Activated effector memory CD4-positive, alpha-beta T cell treated with anti-CD3 and anti-CD28 coated beads, Interleukin-2, amount 50 U/mL, for 16 hours (primary cell): Measurements from ENCODE around the gene SNAPC4.

Source experiments
- DNase-seq: peaks from one replicate; pipeline ENCODE4 v3.0.0-alpha.2; 2020

The SNAPC4 gene

DNA sequence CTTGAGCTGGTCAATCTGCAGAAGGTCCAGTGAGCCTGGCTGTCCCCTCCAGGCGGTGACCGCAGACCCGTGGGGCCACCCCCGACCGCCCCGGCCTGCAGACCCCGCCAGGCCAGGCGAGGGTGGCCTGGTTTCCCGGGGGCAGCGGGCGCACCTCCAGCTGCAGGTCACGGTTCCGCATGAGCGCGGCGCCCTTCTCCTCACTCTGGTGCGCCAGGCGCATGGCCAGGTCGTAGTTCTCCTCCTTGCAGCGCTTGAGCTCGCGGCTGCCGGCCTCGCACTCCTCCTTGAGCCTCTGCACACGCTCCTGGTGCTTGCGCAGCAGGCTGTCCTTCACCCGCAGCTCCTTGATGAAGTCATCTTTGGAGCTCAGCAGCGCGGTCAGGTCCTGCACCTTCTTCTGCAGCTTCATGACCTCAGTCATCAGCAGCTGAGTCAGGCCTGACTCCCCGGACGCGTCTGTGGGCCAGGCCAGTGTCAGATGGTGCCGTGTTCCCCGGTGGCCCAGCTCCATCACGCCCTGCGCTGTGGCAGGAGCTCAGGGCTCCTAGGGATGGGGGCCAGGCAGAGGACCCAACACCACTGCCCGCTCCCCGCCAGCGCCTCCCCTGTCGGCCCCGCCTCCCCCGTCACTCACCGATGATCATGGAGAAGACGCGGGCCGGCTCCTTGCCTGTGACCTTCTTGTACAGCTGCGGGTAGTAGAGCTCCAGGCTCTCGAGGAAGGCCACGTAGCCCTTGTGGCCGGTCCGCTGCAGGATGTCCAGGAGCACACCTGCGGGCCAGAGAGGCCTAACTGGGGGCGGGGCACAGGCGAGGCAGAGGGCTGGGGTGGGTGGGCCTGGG lies 29.1 kb downstream of the SNAPC4 start:
- no peak for DNase-seq

DNA sequence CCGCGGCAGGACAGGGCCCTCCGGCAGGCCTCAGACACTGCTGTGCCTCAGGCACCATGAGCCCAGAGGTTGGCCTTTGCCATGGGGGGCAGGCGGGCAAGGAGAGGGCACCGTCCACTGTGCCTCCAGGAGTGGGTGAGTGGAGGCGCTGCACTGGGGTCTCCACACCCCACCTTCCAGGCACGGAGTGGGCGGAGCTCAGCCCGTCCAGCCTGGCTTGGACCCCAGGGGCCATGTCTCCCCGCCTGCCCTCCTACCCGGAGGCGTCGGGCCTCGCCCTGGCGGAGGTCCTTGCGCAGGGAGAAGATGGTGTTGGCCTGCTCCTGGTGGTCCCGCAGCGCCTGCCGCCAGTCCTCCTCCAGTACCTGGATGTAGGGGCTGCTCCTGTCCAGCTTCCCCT lies 29.9 kb downstream of the SNAPC4 start:
- DNase-seq = no peak

DNA sequence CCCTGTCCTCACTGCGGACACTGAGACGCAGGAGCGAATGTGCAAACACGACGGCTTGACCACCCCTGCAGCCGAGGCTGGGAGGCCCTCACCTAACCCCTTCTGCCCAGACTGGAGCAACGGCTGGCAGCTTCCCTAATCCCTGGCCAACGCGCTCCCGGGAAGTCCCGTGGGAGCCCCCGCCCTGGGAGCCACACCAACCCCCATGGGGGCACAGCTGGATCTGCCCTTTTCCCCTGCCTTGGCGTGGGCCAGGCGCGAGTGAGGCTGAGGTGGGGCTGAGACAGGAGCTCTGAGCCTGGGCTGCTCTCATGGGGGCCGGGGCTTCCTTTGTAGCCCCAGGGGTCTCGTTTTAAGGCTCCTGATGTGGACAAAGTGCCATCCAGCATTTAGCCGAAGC lies 31.8 kb downstream of the SNAPC4 start:
- no peak for DNase-seq

DNA sequence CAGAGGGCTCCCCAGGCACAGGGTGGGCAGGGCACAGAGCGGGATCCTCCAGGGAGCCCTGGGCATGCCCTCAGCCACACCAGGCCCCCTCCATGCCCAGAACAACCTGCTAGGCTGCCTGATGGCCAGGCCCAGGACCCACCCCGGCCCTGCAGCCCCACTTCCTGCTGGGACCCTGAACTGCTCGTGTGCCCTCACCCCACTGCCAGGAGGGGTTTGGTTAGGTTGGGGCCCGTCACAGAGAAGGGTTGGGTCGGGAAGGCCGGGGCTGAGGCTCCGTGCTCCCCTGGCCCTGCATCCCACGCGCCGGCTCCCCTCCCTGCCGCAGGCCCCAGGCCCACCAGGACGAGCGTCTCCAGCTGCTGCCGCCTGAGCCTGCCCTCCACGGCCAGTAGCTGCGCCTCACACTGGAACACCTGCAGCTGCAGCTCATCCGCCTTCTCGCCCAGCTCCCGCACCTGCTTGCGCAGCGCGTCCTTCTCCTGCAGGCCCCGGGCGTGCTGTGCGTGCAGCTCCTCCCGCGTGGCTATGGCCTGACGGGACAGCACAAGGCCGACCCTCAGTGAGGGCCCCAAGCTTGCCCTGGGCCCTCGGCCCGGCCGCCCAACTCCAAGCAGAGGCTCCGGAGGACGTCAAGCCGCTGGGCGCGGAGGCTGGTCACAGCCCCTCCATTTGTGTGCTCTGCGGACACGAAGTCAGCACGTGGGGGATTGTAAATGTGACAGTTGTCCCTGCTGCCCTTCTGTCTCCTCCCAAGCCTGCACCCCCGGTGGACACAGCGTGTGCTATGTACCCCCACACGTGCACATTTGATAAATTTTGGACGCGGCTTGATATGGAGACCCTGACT lies 32.4 kb downstream of the SNAPC4 start:
- DNase-seq = no peak

DNA sequence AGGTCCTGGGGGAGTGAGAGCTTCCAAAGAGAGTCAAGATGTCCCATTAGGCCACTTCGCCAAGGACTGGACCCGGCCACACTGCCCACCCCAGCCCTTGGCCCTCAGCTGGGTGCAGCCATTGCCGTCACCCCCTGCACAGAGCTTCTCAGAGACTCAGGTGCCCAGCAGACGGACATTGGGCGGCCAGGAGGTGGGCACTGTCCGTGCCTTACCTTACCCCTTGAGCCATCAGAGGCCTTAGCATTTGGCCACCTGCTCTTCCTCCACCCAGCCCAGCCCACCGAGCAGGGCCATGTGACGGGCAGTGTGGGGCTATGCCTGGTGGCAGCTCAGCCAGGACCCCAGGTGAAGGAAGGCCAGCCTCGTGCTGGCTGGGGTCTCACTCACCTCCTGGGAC lies 33.1 kb downstream of the SNAPC4 start:
- DNase-seq = no peak

DNA sequence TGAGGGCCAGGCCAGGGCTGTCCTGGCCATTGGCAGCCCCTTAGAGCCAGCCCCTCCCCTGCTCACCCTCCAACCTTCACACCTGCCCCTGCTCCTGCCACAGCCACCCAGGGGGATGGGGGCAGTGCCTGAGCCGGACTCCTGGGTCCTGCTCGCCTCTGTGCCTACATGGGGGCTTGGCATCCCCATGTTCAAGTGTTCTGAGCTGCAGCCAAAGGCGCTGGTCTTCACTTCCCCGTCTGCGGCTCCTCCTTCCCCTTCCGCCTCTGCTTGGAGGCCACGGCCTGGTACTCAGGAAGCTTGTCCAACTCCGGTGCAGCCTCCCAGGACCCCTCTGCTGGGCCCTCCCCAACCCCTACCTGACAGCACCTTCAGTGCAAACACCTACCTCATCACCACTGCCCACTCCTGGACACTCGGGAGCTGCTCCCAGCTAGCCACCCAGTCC lies 34.2 kb downstream of the SNAPC4 start:
- DNase-seq = no peak

DNA sequence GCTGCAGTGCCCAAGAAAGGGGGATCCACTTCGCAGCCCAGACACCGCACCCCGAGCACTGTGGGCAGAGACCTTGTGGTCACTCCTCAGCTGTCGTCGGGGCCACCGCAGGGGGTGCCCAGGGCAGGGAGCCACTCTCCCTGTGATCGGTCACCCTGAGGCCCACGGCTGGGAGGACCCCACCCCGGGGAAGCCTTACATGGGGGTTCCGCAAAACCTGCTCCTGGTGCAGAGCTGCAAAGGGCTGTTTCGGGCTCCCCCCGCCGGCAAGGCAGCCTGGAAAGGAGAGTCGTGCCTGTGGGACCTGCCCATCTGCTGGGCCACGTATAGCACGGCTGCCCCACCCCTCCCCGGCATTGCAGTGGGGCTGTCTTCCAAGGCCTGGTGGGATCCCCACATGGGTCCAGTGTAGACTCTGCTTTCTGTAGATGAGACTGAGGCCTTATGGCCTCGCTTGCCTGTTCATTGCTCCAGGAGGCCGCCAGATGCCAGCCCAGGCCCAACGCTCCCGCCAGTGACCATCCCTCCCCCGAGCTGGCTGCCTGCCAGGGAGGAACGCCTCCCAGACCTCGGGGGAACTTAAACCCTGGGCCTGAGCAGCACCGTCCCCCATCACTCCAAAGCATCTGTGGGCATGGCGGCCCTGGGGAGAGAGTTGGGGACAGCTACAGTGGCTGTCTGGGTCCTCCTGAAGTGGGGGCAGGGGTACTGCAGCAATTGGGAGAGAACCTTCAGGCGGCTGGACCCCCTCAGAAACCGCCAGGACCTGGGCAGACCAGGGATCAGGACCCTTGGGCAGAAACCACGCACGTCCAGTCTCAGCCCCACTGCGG lies 34.8 kb downstream of the SNAPC4 start:
- DNase-seq = no peak

DNA sequence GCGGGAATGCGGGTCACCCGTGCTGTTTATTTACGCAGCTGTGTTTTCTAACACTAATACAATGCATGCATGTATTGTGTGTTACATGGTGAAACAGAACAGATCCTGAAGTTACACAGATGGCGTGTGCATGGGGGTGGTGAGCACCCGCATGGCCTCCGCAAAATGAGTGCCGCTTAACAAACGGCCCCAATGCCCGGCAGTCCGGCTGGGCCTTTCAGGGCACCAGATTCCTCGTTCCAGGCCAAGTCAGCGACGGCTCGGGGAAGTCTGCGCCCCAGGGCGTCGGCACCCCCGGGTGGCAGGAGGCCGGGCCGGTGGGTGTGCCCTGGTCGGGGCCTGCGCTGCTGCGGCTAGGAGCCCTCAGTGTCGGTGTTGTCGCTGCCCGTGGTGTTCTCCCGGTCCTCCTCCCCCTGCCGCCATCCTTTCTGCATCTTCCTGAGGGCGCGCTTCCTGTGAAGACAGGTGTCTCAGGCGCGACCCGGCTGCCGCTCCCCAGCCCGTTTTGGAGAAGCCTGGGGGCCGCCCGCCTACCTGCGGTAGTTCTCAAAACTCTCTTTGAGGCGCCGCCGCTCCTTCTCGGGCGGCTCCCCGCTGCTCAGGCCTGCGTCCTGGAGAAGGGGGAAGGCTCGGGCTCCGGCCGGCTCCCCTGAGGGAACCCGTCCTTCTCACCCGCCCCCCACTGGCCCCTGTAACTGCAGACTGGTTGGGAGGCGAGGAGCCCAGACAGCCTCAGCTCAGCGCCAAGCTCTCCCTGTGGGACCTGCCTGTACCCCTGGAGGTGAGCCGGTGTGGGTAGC lies 35.8 kb downstream of the SNAPC4 start:
- DNase-seq = no peak

DNA sequence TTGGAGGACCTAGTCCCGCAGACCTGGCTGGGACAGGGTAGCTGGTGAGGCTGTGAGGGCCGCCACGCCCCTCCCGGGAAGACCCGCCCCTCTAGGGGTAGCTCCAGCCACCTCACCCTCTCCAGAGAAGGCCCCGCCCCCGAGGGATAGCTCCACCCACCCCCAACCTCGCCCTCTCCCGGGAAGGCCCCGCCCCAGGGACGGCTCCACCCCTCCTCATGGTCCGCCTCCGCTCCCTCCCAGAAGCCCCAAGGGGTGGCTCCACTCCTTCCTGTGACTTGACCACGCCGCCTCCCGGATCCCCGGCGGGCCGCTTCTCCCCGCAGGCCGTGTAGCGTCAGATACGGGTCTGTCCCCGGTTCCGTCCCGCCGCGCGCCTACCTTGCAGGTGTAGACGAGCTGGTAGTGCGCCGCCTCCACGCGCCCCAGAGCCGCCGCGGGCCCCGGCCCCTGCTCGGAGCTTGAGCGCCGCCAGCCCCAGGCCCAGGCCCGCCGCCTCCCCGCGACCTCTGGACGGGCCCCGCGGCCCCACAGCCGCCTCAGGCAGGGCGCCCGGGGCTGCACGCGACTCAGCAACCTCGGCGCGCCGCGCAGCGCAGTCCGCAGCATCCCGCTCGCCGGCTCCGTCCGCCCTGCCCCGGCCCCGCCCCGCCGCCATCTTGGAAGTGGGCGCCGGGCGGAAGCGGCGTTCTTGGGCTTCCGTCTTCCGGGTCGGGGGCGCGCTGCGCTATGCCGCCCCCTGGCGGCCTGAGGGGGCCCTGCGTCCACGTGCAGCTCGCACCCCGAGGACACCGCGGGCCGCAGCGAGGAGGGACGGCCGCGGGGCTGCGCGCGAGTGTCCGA lies 36.6 kb downstream of the SNAPC4 start, which contains the start of gene DNLZ:
Gene DNLZ, minus strand, starts transcription at position 639 of the 843 bp plus-strand sequence. Its CDS starts 30 bp downstream, at position 609.
- peak; percentile 97 for DNase-seq

DNA sequence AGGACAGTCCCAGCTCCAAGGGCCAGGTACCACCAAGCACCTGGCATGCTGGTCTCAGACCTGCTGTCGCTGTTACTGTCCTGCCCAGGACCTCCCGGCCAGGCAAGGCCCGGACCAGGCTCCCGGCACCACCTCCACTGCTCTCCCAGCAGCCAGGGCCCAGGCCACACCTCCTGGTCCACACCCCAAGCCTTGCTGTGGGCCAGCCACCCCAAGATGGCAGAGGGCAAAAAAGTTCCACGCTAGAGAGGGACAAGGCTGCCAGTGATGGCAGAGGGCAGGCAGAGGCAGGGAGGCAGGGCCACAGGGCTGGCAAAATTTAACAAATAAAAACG lies 37.6 kb downstream of the SNAPC4 start:
- no peak for DNase-seq

DNA sequence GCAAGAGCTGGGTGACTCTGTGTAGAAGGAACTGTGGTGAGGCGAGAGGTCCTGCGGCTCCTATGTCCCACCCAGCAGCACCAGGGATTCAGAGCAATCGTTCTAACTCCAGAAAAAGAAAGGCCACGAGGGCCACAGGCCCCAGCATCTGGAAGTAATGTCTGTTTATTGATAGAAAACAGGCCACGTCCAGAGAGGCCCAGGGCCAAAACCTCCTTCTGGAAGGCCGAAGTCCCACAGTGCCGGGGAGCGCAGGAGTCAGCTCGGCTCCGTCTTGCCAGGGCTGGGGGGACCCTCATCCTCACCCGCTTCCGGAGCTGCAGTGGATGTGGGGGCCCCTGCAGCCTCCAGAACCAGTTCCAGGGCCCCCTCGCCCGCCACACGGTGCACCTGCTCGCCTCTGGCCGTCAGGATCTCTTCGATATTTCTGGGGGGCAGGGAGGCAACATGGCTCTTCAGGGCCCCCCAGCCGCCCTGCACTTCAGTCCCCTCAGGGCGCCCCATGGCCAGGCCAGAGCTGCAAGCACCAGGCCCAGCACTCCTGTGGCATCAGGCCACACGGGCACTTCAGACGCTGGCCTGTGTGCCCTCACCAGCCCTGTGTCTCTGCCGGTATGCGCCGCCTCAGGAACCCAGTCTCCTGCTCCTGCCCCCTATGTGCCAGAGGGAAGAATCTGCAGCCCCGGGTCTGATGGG lies 38.1 kb downstream of the SNAPC4 start:
- no peak for DNase-seq

DNA sequence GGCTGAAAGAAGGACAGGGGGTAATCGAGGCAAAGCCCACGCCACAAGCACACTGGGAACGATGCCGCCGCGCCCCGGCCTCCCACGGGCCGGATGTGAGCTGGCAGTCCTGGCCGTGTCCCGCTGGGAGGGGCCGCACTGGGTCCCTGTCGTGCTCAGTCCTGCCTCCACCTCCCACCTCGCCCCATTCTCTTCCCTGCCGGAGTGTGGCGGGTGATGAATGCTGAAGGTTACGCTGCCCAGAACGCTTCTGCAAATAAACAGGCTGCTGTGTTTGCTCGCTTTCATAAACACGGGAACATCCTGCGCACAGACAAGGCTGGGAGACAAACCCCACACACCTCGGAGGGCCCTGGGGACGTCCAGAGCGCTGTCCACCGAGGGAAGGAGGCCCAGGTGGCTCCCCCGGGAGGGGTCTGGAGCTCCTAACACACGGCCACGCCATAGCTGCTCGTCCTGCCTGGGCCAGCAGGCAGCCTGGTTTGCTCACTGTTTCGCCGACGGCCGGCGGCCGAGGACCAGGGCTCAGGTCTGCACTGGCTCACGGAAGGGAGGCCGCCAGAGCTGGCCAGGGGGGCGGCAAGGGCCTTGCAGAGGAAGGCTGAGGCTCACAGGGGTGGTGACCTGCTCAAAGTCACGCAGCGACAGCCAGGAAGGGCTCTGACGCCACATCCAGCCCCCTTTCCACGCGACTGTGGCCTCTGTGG lies 38.8 kb downstream of the SNAPC4 start:
- DNase-seq = no peak

DNA sequence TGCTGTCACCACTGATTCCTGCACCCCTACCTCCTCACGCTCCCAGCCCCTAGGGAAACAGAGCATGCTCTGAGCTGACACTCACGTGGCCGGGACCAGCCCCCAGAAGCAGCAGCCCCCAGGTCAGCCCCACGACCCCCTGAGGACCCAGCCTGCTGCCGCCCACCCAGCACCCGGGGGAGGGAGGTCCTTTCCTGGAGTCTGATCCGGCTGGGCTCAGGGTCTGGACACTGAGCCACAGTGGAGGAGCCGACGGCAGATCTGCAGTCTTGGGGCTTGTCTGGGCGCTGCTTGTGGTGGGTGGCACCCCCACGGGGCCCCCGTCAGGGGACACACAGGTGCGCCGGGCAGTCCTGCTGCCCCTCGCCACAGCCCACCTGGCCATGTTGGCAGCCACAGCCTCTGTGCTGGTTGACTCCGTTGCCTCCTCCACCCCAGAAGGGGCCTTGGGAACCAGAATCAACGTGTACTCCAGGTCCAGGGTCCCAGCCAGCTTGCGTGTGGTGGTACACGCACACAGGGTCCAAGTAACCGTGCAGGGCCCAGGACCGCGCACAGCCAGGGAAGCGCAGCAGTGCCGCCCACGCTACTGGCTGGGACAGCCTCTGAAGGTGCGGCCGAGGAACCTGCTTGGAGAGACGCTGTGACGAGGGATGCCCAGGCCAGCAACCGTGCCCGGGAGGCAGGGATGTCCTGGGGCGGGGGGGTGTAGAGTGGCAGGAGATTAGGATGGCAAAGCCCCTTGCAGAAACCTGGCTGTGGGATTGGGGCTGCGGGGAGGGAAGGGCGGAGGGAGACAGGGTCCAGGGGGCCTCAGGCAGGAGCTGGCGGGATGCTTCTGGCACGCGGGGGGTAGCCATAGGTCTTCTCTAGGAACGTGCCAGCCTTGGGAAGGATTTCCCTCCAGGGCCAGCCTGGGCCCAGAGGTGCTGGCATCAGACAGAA lies 39.9 kb downstream of the SNAPC4 start:
- DNase-seq = no peak

DNA sequence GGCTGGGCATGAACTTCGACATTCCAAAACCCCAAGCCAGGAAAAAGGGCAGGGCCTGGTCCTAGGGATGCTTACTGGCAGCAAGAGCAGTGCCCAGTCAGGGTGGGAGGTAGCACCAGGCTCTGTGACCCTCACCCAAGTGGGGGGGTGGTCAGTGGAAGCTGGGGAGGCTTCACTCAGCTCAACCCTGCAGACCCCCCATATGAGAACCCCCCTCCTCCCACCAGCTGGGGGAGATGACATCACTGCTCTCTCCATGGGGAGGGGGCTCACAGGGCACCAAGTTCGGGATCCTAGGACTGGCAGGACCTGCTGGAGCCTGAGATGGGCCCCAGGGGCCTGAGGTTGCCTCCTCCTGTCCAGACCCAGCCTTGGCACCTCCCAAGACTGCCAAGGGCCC lies 41.1 kb downstream of the SNAPC4 start:
- DNase-seq = no peak

DNA sequence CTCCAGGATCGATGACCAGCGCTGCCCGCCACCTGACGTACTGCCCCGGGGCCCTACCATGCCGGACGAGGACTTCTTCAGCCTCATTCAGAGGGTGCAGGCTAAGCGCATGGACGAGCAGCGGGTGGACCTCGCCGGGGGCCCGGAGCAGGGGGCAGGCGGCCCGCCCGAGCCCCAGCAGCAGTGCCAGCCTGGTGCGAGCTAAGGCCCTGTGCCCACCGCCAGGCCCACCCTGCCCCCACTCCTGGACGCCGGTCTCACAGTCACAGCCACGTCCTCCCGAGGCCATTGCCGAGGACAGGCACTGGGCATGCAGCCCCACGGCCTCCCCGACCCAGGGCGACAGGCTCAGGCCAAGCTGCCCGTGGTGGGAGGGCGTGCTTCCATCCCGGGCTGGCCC lies 42.0 kb downstream of the SNAPC4 start:
- DNase-seq = no peak

DNA sequence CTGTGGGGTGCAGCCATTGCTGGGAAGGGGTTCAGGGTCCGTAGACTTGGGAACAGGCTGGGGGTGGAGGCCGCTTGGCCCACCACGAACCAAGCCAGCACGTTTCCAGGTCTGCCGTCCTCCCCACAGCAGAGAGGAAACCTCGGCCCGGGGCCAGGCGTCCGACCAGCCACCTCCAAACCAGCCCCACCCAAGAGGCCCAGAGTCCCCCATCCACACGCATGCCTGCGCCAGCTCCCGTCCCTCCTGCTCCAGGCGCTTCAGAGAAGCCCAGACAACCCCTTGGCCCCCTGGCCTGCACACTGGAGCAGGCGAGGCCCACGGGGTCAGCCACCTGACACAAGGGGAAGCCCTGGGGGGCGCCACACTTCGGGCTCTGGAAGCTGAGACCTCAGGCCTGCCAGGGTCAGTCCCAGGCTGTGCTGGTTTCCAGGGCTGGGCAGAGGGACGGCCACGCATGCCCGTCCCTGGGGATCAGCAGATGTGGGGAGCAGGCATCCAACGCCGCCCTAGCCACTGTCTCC lies 42.7 kb downstream of the SNAPC4 start:
- DNase-seq = no peak

DNA sequence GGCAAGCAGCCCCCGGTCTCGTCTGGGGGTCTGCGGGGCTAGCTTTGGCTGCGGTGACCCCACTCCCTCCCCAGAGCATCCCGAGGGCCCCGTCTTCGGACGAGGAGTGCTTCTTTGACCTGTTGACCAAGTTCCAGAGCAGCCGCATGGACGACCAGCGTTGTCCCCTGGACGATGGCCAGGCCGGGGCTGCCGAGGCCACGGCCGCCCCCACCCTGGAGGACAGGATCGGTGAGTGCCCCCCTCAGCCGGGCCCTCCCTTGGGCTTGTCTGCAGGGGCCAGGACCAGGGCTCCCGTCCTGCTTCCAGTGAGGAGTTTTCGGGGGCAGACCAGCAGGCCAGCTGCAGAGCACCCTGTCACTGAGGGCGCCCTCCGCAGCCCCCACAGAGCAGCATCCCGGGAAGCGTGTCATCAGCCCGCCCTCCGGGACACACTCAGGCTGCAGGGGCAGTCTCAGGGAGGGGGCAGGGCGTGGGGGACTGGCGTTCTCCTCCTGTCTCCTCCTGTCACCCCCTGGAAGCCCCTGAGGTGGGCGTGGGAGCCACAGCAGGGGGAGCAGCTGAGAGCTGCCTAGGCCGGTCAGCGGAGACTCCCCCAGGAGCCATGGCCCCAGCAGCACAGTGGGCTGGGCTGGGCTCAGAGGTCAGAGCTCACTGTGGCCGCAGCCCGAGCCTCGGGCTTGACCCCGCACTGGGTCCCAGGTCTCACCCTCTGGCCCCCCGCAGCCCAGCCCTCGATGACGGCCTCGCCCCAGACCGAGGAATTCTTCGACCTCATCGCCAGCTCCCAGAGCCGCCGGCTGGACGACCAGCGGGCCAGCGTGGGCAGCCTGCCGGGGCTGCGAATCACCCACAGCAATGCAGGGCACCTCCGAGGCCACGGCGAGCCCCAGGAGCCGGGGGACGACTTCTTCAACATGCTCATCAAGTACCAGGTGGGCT lies 44.1 kb downstream of the SNAPC4 start:
- no peak for DNase-seq
